Hepatocyte (in vitro differentiated cells): ENCODE data around the gene SLC9B1.
"Not testable (repeated sequence)": the region's sequence is repeated elsewhere in the genome, so short reads cannot be mapped to it uniquely, and the experiment has no call there.

ENCODE experiments used
- CTCF ChIP-seq: fragments of 200-600 bp; sonication (generic); IDR thresholded peaks from 2 replicates; pipeline ENCODE4 v1.5.1; 2016; ENCODE audit warnings: antibody characterized with exemption, mild to moderate bottlenecking; ENCODE audit not compliant: poor library complexity
- EZH2 ChIP-seq: fragments of 200-600 bp; sonication (generic); IDR thresholded peaks from 2 replicates; pipeline ENCODE4 v1.6.1; 2016; ENCODE audit warnings: antibody characterized with exemption, mild to moderate bottlenecking, borderline replicate concordance
- EZH2phosphoT487 ChIP-seq: fragments of 200-600 bp; sonication (generic); IDR thresholded peaks from one replicate; pipeline ENCODE4 v1.6.1; 2018; ENCODE audit warnings: antibody characterized with exemption, mild to moderate bottlenecking, low read depth, moderate library complexity; ENCODE audit not compliant: unreplicated experiment, severe bottlenecking

- TF ChIP-seq CTCF, EZH2phosphoT487, EZH2: not testable (repeated sequence)
These were observed 154.2 kb downstream of the SLC9B1 start for GRCh38 chr4:102865327-102865726.
